ENCODE measurements around the gene HTR3A.

Gene HTR3A

DNA sequence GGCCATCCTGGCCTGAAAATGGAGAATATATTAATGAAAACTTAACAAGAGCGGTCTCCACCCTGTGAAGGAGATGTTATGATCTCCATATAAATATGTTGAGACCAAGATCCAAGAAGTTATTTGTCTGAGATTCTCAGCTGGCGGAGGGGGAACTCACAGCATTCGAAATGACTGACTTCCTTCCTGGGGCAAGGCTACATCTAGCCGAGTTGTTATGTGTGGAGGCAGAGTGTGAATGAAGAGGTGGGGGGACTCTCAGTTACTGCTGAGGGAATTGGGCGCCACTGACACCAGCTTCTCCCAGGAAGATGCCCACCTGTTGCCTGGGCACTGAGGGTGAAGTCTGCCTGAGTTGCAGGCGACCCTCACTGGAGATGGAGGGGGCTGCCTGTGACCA, 5.9 kb downstream of the HTR3A start:
- Histone ChIP-seq H3K9me3 (ENCODE audit: low read length) (no peaks in the 10 kb centered on the region), H3K4me1 (ENCODE audit: insufficient read depth, low read length) (no peaks in the 10 kb centered on the region), H3K4me3 (ENCODE audit: low read depth in 1 of 2, low read length in 2 of 2) (no peak overlapping the region), H3K27me3 (ENCODE audit: control insufficient read depth in 1 of 2, insufficient read depth in 2 of 2, low read length in 2 of 2) (no peaks in the 10 kb centered on the region), H3K9ac (ENCODE audit: low read length) (no peak overlapping the region), H3K27ac (ENCODE audit: low read depth, low read length) (no peak overlapping the region), H3K36me3 (ENCODE audit: insufficient read depth, low read length) (no peaks in the 10 kb centered on the region)

DNA sequence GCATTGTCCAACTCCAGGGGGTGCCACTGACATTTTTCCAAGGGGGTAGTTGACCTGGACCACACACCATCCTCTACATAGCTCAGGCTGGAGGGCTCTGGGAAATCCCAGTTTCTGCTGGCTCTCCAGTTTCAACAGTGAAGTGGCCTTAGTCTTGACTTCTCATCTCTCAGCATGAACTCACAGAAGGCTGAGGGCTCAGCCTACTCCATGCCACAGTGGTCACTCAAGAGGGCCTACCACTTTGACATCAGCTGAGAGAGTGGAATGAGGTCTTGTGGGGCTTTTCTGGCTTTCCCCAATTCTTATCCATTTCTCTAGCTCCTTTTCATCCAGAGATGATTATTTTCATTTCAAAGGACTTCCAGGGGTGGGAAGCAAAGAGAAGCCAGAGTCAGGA, 7.4 kb downstream of the HTR3A start:
- H3K4me1 ChIP-seq (ENCODE audit: insufficient read depth, low read length): no peaks in the 10 kb centered on the region
- no peak overlapping the region for H3K9ac ChIP-seq (ENCODE audit: low read length)
- no peak overlapping the region for H3K4me3 ChIP-seq (ENCODE audit: low read depth in 1 of 2, low read length in 2 of 2)
- no peaks in the 10 kb centered on the region for H3K27me3 ChIP-seq (ENCODE audit: control insufficient read depth in 1 of 2, insufficient read depth in 2 of 2, low read length in 2 of 2)
- H3K27ac ChIP-seq (ENCODE audit: low read depth, low read length): no peak overlapping the region
- no peaks in the 10 kb centered on the region for H3K36me3 ChIP-seq (ENCODE audit: insufficient read depth, low read length)
- H3K9me3 ChIP-seq (ENCODE audit: low read length): no peaks in the 10 kb centered on the region

DNA sequence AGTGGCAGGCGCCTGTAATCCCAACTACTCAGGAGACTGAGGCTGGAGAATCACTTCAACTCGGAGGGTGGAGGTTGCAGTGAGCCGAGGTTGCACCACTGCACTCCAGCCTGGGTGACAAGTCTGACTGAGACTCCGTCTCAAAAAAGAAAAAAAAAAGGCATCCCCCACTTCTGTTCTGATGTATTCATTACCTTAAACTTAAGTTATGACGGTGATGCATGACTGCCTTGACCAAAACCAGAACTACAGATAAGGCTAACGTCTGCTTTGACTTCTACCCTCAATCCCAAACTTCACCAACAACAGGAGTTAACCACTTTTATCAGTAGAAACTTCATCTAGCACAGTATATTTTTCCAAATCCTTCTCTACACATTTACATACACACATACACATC, 9.9 kb downstream of the HTR3A start:
- no peak overlapping the region for H3K4me3 ChIP-seq (ENCODE audit: low read depth in 1 of 2, low read length in 2 of 2)
- no peaks in the 10 kb centered on the region for H3K36me3 ChIP-seq (ENCODE audit: insufficient read depth, low read length)
- no peaks in the 10 kb centered on the region for H3K27me3 ChIP-seq (ENCODE audit: control insufficient read depth in 1 of 2, insufficient read depth in 2 of 2, low read length in 2 of 2)
- H3K4me1 ChIP-seq (ENCODE audit: insufficient read depth, low read length): no peaks in the 10 kb centered on the region
- no peak overlapping the region for H3K27ac ChIP-seq (ENCODE audit: low read depth, low read length)
- no peaks in the 10 kb centered on the region for H3K9me3 ChIP-seq (ENCODE audit: low read length)
- H3K9ac ChIP-seq (ENCODE audit: low read length): no peak overlapping the region

DNA sequence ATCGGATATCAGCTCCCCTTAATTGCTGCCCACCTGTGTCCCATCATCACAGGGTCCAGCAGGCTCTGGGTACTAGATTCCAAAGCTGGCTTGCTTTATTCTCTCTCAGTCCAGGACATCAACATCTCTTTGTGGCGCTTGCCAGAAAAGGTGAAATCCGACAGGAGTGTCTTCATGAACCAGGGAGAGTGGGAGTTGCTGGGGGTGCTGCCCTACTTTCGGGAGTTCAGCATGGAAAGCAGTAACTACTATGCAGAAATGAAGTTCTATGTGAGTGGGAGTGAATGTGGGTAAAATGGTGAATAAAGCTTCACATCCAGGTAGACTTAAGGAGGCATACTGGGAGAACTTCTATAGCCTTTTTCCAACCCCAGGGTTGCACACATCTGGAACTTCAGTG, 11.0 kb downstream of the HTR3A start:
- no peak overlapping the region for H3K27ac ChIP-seq (ENCODE audit: low read depth, low read length)
- no peaks in the 10 kb centered on the region for H3K4me1 ChIP-seq (ENCODE audit: insufficient read depth, low read length)
- no peaks in the 10 kb centered on the region for H3K36me3 ChIP-seq (ENCODE audit: insufficient read depth, low read length)
- no peaks in the 10 kb centered on the region for H3K9me3 ChIP-seq (ENCODE audit: low read length)
- H3K4me3 ChIP-seq (ENCODE audit: low read depth in 1 of 2, low read length in 2 of 2): no peak overlapping the region
- no peaks in the 10 kb centered on the region for H3K27me3 ChIP-seq (ENCODE audit: control insufficient read depth in 1 of 2, insufficient read depth in 2 of 2, low read length in 2 of 2)
- H3K9ac ChIP-seq (ENCODE audit: low read length): no peak overlapping the region

DNA sequence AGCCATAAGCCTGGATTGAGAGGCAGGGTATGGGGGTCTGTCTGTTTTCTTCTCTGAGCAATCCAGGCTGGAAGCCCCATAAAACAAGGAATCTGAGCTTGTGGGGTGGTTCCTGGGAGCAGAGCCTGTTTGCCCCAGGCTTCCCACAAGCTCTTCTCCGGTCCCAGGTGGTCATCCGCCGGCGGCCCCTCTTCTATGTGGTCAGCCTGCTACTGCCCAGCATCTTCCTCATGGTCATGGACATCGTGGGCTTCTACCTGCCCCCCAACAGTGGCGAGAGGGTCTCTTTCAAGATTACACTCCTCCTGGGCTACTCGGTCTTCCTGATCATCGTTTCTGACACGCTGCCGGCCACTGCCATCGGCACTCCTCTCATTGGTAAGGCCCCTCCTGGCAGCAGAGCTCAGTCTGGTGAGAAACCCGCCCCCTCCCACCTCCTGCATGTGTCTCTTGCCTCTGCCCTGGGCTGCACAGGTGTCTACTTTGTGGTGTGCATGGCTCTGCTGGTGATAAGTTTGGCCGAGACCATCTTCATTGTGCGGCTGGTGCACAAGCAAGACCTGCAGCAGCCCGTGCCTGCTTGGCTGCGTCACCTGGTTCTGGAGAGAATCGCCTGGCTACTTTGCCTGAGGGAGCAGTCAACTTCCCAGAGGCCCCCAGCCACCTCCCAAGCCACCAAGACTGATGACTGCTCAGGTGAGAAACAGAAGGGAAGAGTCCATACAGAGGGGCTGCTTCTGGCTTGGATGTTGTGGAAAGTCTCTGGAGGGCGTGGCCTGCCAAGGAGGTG, 11.6 kb downstream of the HTR3A start:
- H3K4me3 ChIP-seq (ENCODE audit: low read depth in 1 of 2, low read length in 2 of 2): no peak overlapping the region
- H3K36me3 ChIP-seq (ENCODE audit: insufficient read depth, low read length): no peaks in the 10 kb centered on the region
- H3K27ac ChIP-seq (ENCODE audit: low read depth, low read length): no peak overlapping the region
- H3K9me3 ChIP-seq (ENCODE audit: low read length): no peaks in the 10 kb centered on the region
- no peaks in the 10 kb centered on the region for H3K27me3 ChIP-seq (ENCODE audit: control insufficient read depth in 1 of 2, insufficient read depth in 2 of 2, low read length in 2 of 2)
- no peaks in the 10 kb centered on the region for H3K4me1 ChIP-seq (ENCODE audit: insufficient read depth, low read length)
- no peak overlapping the region for H3K9ac ChIP-seq (ENCODE audit: low read length)

DNA sequence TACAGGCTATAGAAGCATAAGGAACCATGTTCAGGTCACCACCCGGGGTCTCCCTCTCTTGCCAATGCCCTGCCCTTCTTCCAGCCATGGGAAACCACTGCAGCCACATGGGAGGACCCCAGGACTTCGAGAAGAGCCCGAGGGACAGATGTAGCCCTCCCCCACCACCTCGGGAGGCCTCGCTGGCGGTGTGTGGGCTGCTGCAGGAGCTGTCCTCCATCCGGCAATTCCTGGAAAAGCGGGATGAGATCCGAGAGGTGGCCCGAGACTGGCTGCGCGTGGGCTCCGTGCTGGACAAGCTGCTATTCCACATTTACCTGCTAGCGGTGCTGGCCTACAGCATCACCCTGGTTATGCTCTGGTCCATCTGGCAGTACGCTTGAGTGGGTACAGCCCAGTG, 14.5 kb downstream of the HTR3A start:
- Histone ChIP-seq H3K4me3 (ENCODE audit: low read depth in 1 of 2, low read length in 2 of 2) (no peak overlapping the region), H3K27me3 (ENCODE audit: control insufficient read depth in 1 of 2, insufficient read depth in 2 of 2, low read length in 2 of 2) (no peaks in the 10 kb centered on the region), H3K27ac (ENCODE audit: low read depth, low read length) (no peak overlapping the region), H3K4me1 (ENCODE audit: insufficient read depth, low read length) (no peaks in the 10 kb centered on the region), H3K36me3 (ENCODE audit: insufficient read depth, low read length) (no peaks in the 10 kb centered on the region), H3K9ac (ENCODE audit: low read length) (no peak overlapping the region), H3K9me3 (ENCODE audit: low read length) (no peaks in the 10 kb centered on the region)

DNA sequence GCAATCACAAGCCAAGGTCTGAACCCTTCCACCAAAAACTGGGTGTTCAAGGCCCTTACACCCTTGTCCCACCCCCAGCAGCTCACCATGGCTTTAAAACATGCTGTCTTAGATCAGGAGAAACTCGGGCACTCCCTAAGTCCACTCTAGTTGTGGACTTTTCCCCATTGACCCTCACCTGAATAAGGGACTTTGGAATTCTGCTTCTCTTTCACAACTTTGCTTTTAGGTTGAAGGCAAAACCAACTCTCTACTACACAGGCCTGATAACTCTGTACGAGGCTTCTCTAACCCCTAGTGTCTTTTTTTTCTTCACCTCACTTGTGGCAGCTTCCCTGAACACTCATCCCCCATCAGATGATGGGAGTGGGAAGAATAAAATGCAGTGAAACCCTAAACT, 15.0 kb downstream of the HTR3A start:
- no peak overlapping the region for H3K9ac ChIP-seq (ENCODE audit: low read length)
- H3K27me3 ChIP-seq (ENCODE audit: control insufficient read depth in 1 of 2, insufficient read depth in 2 of 2, low read length in 2 of 2): no peaks in the 10 kb centered on the region
- no peak overlapping the region for H3K27ac ChIP-seq (ENCODE audit: low read depth, low read length)
- H3K36me3 ChIP-seq (ENCODE audit: insufficient read depth, low read length): no peaks in the 10 kb centered on the region
- H3K4me1 ChIP-seq (ENCODE audit: insufficient read depth, low read length): no peaks in the 10 kb centered on the region
- no peak overlapping the region for H3K4me3 ChIP-seq (ENCODE audit: low read depth in 1 of 2, low read length in 2 of 2)
- no peaks in the 10 kb centered on the region for H3K9me3 ChIP-seq (ENCODE audit: low read length)

DNA sequence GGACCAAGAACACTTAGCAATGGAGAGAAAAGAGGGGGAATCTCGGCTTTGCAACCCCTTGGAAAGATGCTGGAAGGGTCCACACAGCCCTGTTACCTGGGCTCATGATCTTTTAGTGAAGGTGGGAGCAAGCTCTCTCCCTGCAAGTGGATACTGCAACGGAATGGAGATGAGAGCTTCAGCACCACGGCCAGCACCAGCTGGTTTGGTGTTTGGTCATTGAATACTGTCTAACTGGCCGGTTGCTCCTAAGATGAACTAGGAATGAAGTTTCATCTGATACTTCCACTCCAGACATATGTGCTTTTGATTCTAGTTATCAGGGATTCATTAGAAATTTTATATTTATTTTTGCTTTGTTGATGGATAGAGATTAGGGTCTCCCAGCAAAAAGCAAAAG, 16.3 kb downstream of the HTR3A start:
- Histone ChIP-seq H3K9me3 (ENCODE audit: low read length) (no peaks in the 10 kb centered on the region), H3K27me3 (ENCODE audit: control insufficient read depth in 1 of 2, insufficient read depth in 2 of 2, low read length in 2 of 2) (no peaks in the 10 kb centered on the region), H3K27ac (ENCODE audit: low read depth, low read length) (no peak overlapping the region), H3K4me3 (ENCODE audit: low read depth in 1 of 2, low read length in 2 of 2) (no peak overlapping the region), H3K4me1 (ENCODE audit: insufficient read depth, low read length) (no peaks in the 10 kb centered on the region), H3K9ac (ENCODE audit: low read length) (no peak overlapping the region), H3K36me3 (ENCODE audit: insufficient read depth, low read length) (no peaks in the 10 kb centered on the region)

DNA sequence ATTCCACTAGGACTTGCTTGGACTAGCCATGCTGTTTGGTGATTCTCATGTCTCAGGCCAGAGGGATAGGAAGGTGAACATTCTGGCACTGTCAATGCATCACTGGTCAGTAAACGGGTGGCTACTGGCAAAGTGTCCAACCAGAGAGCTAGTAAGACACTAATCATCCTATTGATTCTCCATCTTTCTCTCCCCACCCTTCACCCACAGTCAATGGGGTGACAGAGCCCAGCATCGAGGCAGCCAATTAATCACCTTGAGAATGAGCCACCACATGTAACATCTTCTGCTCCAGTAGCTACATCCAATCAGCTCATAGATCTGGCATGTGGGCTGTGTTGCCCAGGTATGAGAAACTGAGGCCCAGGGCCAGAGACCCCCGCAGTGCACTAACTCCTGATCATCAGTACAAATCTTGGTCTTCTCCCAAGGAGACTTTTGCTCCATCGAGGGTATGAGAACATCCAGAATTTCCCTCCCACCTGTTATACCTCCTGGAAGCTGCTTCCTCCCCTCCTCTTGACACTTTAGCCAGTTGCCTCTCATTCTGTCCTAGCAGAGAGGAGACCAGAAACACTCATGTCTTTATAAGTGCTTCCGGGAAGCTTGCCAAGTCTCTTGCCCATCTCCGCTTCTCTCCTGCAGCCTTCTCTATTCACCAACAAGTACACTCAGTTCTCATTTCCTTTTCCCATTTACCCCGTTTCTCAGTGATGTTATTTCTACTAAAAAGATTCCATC, 17.0 kb downstream of the HTR3A start:
- H3K27ac ChIP-seq (ENCODE audit: low read depth, low read length): no peak overlapping the region
- H3K4me3 ChIP-seq (ENCODE audit: low read depth in 1 of 2, low read length in 2 of 2): no peak overlapping the region
- no peaks in the 10 kb centered on the region for H3K4me1 ChIP-seq (ENCODE audit: insufficient read depth, low read length)
- H3K9me3 ChIP-seq (ENCODE audit: low read length): no peaks in the 10 kb centered on the region
- no peaks in the 10 kb centered on the region for H3K36me3 ChIP-seq (ENCODE audit: insufficient read depth, low read length)
- H3K27me3 ChIP-seq (ENCODE audit: control insufficient read depth in 1 of 2, insufficient read depth in 2 of 2, low read length in 2 of 2): no peaks in the 10 kb centered on the region
- no peak overlapping the region for H3K9ac ChIP-seq (ENCODE audit: low read length)

DNA sequence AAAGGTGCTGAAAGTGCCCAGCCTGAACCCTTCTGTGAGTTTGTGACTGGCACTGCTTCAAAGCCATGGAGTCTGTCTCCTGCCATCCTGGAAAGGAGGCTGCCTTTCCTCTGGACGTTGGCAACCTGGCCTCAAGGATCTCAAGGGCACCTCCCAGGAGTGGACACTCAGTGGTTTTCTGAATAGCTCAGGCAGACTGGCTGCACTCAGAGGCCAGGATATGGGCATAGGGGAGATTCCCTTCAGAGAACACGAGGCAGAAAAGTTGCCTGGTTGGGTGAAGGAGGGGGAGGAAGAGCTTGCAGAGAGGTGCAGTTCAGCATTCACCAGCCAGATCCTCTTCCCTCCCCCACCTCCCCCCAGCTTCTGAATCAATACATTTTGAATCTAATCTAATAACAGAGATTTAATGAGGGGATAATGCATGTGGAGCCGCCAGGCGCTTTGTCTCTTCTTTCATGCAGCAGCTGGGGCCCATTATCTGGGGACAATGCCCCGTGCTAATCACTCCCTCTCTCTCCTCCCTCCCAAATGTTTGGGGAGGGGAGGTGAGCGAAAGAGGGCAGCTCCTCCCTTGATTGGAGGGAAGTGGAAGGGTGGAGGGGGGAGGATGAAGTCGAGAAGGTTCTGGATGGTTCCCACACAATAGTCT, 17.7 kb downstream of the HTR3A start:
- H3K9me3 ChIP-seq (ENCODE audit: low read length): no peaks in the 10 kb centered on the region
- H3K27ac ChIP-seq (ENCODE audit: low read depth, low read length): no peak overlapping the region
- no peaks in the 10 kb centered on the region for H3K27me3 ChIP-seq (ENCODE audit: control insufficient read depth in 1 of 2, insufficient read depth in 2 of 2, low read length in 2 of 2)
- H3K4me1 ChIP-seq (ENCODE audit: insufficient read depth, low read length): no peaks in the 10 kb centered on the region
- H3K9ac ChIP-seq (ENCODE audit: low read length): no peak overlapping the region
- H3K4me3 ChIP-seq (ENCODE audit: low read depth in 1 of 2, low read length in 2 of 2): no peak overlapping the region
- H3K36me3 ChIP-seq (ENCODE audit: insufficient read depth, low read length): no peaks in the 10 kb centered on the region

DNA sequence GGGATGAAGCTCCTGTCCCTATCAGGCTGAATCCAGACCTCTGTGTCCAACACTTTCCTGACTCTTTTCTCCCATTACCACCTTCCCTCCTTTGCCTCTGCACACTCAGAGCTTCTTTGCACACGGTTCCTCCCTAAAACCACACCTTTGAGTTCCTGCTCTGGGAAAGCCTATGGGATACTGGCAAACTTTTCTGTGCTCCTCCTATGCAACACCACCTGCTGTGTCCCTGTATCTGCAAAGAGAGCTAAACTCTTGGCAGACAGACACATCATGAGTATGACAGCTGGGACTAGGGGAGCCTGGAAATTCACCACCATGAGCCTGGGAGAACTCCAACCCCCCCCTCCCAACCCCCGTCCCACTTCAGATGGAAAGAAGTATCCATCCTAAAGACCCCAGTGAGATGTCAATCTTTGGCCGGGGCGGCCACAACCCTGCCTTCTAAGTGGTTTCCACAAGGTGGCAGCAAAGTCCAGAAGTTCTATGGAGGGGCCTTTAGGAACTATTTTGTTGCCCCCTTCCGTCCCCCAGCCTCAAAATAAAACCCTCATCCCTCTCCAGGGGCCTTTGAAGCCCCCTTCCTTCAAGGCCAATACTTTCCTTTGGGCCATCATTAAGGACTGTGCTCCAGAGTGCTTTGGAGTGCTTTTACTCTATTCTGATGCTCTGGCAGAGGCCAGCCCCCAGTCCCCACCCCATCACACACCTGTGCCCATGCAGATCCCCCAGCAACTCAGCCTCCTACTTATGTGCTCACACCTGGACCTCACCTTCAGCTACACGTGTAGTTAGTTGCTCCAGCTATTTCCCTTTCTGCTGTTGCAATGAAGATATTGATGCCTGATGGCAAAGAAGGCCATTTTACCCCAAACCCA, 19.4 kb downstream of the HTR3A start:
- peaks cover 0 to 5% of the 10 kb centered on the region in 2 donors for H3K27me3 ChIP-seq (ENCODE audit: control insufficient read depth in 1 of 2, insufficient read depth in 2 of 2, low read length in 2 of 2)

More for the DNA sequence above, 19.4 kb downstream of the HTR3A start:
- H3K9me3 ChIP-seq (ENCODE audit: low read length): no peaks in the 10 kb centered on the region
- H3K4me3 ChIP-seq (ENCODE audit: low read depth in 1 of 2, low read length in 2 of 2): no peak overlapping the region
- H3K4me1 ChIP-seq (ENCODE audit: insufficient read depth, low read length): no peaks in the 10 kb centered on the region
- no peak overlapping the region for H3K27ac ChIP-seq (ENCODE audit: low read depth, low read length)
- H3K9ac ChIP-seq (ENCODE audit: low read length): no peak overlapping the region
- no peaks in the 10 kb centered on the region for H3K36me3 ChIP-seq (ENCODE audit: insufficient read depth, low read length)

Data from muscle layer of colon (tissue), 2 donors.